SJSA1 (cell line): ENCODE results near the gene C1orf159. TPM values are rescaled to one million over a fixed set of nuclear protein-coding genes. Genes with fewer than 3 reads are reported as not detected.

Source experiments
- DNase-seq, 2 experiments: peaks; one replicate each; pipeline ENCODE4 v3.0.0-alpha.2; 2015 to 2020; ENCODE audit warnings: low spot score in 2 of 2, low read depth in 1 of 2
- H3K27ac ChIP-seq: fragments of 250-450 bp; sonication (Bioruptor Pico); 2 replicates; pipeline ENCODE4 v1.5.1; 2020; ENCODE audit warnings: mild to moderate bottlenecking, moderate library complexity
- H3K27me3 ChIP-seq: fragments of 250-450 bp; sonication (Bioruptor Pico); replicated peaks from 2 replicates; pipeline ENCODE4 v1.5.1; 2020; ENCODE audit warnings: mild to moderate bottlenecking, moderate library complexity
- H3K36me3 ChIP-seq: fragments of 250-450 bp; sonication (Bioruptor Pico); 2 replicates; pipeline ENCODE4 v1.5.1; 2020; ENCODE audit warnings: mild to moderate bottlenecking
- H3K4me1 ChIP-seq: fragments of 250-450 bp; sonication (Bioruptor Pico); replicated peaks from 2 replicates; pipeline ENCODE4 v1.6.1; 2021; ENCODE audit warnings: mild to moderate bottlenecking
- H3K4me3 ChIP-seq: fragments of 250-450 bp; sonication (Bioruptor Pico); 2 replicates; pipeline ENCODE4 v1.5.1; 2020; ENCODE audit warnings: mild to moderate bottlenecking
- H3K9me3 ChIP-seq: fragments of 250-450 bp; sonication (Bioruptor Pico); replicated peaks from 2 replicates; pipeline ENCODE4 v1.5.1; 2020; ENCODE audit warnings: mild to moderate bottlenecking
- total RNA-seq: library from RNA; depleted of rRNA; stranded (reverse); fragments of >200 nt; shearing (Covaris generic); gene quantifications from 2 replicates; pipeline ENCODE4 v1.2.3, GENCODE V29; 2014; rRNA removed

Gene C1orf159
- 11.1 and 15.4 TPM in 2 replicates for total RNA-seq

- Histone ChIP-seq H3K9me3 (peaks cover 4% of the 10 kb centered on the region; the same call in 1 of the 2 replicates), H3K36me3 (peaks cover 14% of the 10 kb centered on the region; the same call in 1 of the 2 replicates), H3K27me3 (peaks cover 21% of the 10 kb centered on the region), H3K4me1 (peaks cover 9% of the 10 kb centered on the region), H3K4me3 (peak within 1 kb of the TSS; percentile 87), H3K27ac (peak within 1 kb of the TSS; percentile 60)
- peak; percentile 98 to 99 for DNase-seq
Observed at GRCh38 chr1:1115786-1116700, at the start of gene C1orf159. TSS of gene C1orf159 (minus strand) at chr1:1116089. CDS start at chr1:1091543, 24,546 bp downstream.

- Histone ChIP-seq H3K4me1 (no peaks in the 10 kb centered on the region), H3K9me3 (no peaks in the 10 kb centered on the region), H3K27ac (no peak overlapping the region), H3K36me3 (no peaks in the 10 kb centered on the region), H3K27me3 (peaks cover 7% of the 10 kb centered on the region; the same call in 1 of the 2 replicates), H3K4me3 (no peak overlapping the region)
- DNase-seq: no peak
Observed at GRCh38 chr1:1165485-1165884, 49.6 kb upstream of the C1orf159 start.

- peaks cover 5% of the 10 kb centered on the region; the same call in 1 of the 2 replicates for H3K27me3 ChIP-seq
- H3K27ac ChIP-seq: no peak overlapping the region
- H3K4me3 ChIP-seq: no peak overlapping the region
- no peak for DNase-seq
- no peaks in the 10 kb centered on the region for H3K9me3 ChIP-seq
- H3K36me3 ChIP-seq: no peaks in the 10 kb centered on the region
- no peaks in the 10 kb centered on the region for H3K4me1 ChIP-seq
Observed at GRCh38 chr1:1164701-1165451, 49.0 kb upstream of the C1orf159 start.

- DNase-seq: no peak
- Histone ChIP-seq H3K36me3 (no peaks in the 10 kb centered on the region), H3K4me1 (no peaks in the 10 kb centered on the region), H3K9me3 (no peaks in the 10 kb centered on the region), H3K4me3 (no peak overlapping the region), H3K27me3 (no peaks in the 10 kb centered on the region), H3K27ac (no peak overlapping the region)
Observed at GRCh38 chr1:1164361-1164700, 48.4 kb upstream of the C1orf159 start.

- no peaks in the 10 kb centered on the region for H3K36me3 ChIP-seq
- no peak overlapping the region for H3K27ac ChIP-seq
- DNase-seq: no peak
- H3K4me3 ChIP-seq: no peak overlapping the region
- H3K9me3 ChIP-seq: no peaks in the 10 kb centered on the region
- no peaks in the 10 kb centered on the region for H3K27me3 ChIP-seq
- no peaks in the 10 kb centered on the region; the same call in 1 of the 2 replicates for H3K4me1 ChIP-seq
Observed at GRCh38 chr1:1163538-1164070, 47.7 kb upstream of the C1orf159 start.

GRCh38 chr1:1162597-1163537, 47.0 kb upstream of the C1orf159 start:
- no peak overlapping the region for H3K27ac ChIP-seq
- H3K4me1 ChIP-seq: peaks cover 7% of the 10 kb centered on the region
- H3K27me3 ChIP-seq: no peaks in the 10 kb centered on the region
- no peak overlapping the region for H3K4me3 ChIP-seq
- no peaks in the 10 kb centered on the region for H3K36me3 ChIP-seq
- no peak for DNase-seq
- no peaks in the 10 kb centered on the region for H3K9me3 ChIP-seq

- Histone ChIP-seq H3K9me3 (no peaks in the 10 kb centered on the region), H3K4me1 (peaks cover 12% of the 10 kb centered on the region), H3K27ac (no peak overlapping the region), H3K4me3 (no peak overlapping the region), H3K27me3 (no peaks in the 10 kb centered on the region), H3K36me3 (no peaks in the 10 kb centered on the region)
- no peak for DNase-seq
Observed at GRCh38 chr1:1161683-1162079, 45.8 kb upstream of the C1orf159 start.

GRCh38 chr1:1161078-1161682, 45.3 kb upstream of the C1orf159 start:
- Histone ChIP-seq H3K4me1 (peaks cover 12% of the 10 kb centered on the region), H3K9me3 (no peaks in the 10 kb centered on the region), H3K27ac (no peak overlapping the region), H3K36me3 (no peaks in the 10 kb centered on the region), H3K27me3 (no peaks in the 10 kb centered on the region), H3K4me3 (no peak overlapping the region)
- no peak for DNase-seq

- Histone ChIP-seq H3K27ac (no peak overlapping the region), H3K4me3 (no peak overlapping the region), H3K27me3 (no peaks in the 10 kb centered on the region), H3K4me1 (peaks cover 12% of the 10 kb centered on the region), H3K9me3 (no peaks in the 10 kb centered on the region), H3K36me3 (no peaks in the 10 kb centered on the region)
- DNase-seq: no peak
Observed at GRCh38 chr1:1160281-1160930, 44.5 kb upstream of the C1orf159 start.

- Histone ChIP-seq H3K36me3 (no peaks in the 10 kb centered on the region), H3K4me1 (peaks cover 12% of the 10 kb centered on the region), H3K27ac (peak overlapping the region; percentile 50), H3K9me3 (no peaks in the 10 kb centered on the region), H3K27me3 (no peaks in the 10 kb centered on the region), H3K4me3 (peak overlapping the region; percentile 27)
- peak in 1 of 2 experiments; percentile 34 for DNase-seq
Observed at GRCh38 chr1:1157914-1158710, 42.2 kb upstream of the C1orf159 start.

- peak overlapping the region; percentile 27 for H3K4me3 ChIP-seq
- peaks cover 12% of the 10 kb centered on the region for H3K4me1 ChIP-seq
- H3K27me3 ChIP-seq: no peaks in the 10 kb centered on the region
- peak; percentile 59 to 83 for DNase-seq
- H3K36me3 ChIP-seq: no peaks in the 10 kb centered on the region
- no peaks in the 10 kb centered on the region for H3K9me3 ChIP-seq
- H3K27ac ChIP-seq: peak overlapping the region; percentile 50
Observed at GRCh38 chr1:1157426-1157913, 41.6 kb upstream of the C1orf159 start.

GRCh38 chr1:1157033-1157365, 41.1 kb upstream of the C1orf159 start:
- DNase-seq: no peak
- peaks cover 12% of the 10 kb centered on the region for H3K4me1 ChIP-seq
- H3K27ac ChIP-seq: no peak overlapping the region
- H3K36me3 ChIP-seq: no peaks in the 10 kb centered on the region
- H3K9me3 ChIP-seq: no peaks in the 10 kb centered on the region
- H3K27me3 ChIP-seq: no peaks in the 10 kb centered on the region
- H3K4me3 ChIP-seq: no peak overlapping the region
